Epidermal melanocyte (primary cell): ENCODE results near the gene FUT8.

Experiments
- DNase-seq: peaks from one replicate; pipeline ENCODE4 v3.0.0; 2011; ENCODE audit warnings: low spot score; ENCODE audit not compliant: insufficient read length

The FUT8 gene

GRCh38 chr14:65491274-65491673 lies 78.7 kb downstream of the FUT8 start:
- DNase-seq, result no peak

GRCh38 chr14:65492266-65492665 lies 79.7 kb downstream of the FUT8 start:
- DNase-seq, result no peak

GRCh38 chr14:65495196-65495595 lies 82.7 kb downstream of the FUT8 start:
- no peak for DNase-seq

GRCh38 chr14:65496178-65496993 lies 83.9 kb downstream of the FUT8 start:
- DNase-seq, result no peak

- DNase-seq, result no peak
Measured at GRCh38 chr14:65499138-65499537, 86.6 kb downstream of the FUT8 start.

- no peak for DNase-seq
Measured at GRCh38 chr14:65500075-65500474, 87.5 kb downstream of the FUT8 start.

- DNase-seq, result no peak
Measured at GRCh38 chr14:65501328-65501727, 88.8 kb downstream of the FUT8 start.

GRCh38 chr14:65502676-65503124 lies 90.2 kb downstream of the FUT8 start:
- DNase-seq, result no peak

GRCh38 chr14:65503771-65504170 lies 91.2 kb downstream of the FUT8 start:
- no peak for DNase-seq

GRCh38 chr14:65506801-65507200 lies 94.3 kb downstream of the FUT8 start:
- DNase-seq, result no peak

- no peak for DNase-seq
Measured at GRCh38 chr14:65509842-65510241, 97.3 kb downstream of the FUT8 start.

- no peak for DNase-seq
Measured at GRCh38 chr14:65513671-65514070, 101.1 kb downstream of the FUT8 start.

- DNase-seq, result no peak
Measured at GRCh38 chr14:65517635-65518542, 105.4 kb downstream of the FUT8 start.

- no peak for DNase-seq
Measured at GRCh38 chr14:65528069-65528468, 115.5 kb downstream of the FUT8 start.

- no peak for DNase-seq
Measured at GRCh38 chr14:65531148-65531547, 118.6 kb downstream of the FUT8 start.

GRCh38 chr14:65533736-65534404 lies 121.3 kb downstream of the FUT8 start:
- no peak for DNase-seq

- no peak for DNase-seq
Measured at GRCh38 chr14:65536781-65537423, 124.4 kb downstream of the FUT8 start.

- DNase-seq, result no peak
Measured at GRCh38 chr14:65548878-65549277, 136.3 kb downstream of the FUT8 start.

GRCh38 chr14:65549429-65549828 lies 136.9 kb downstream of the FUT8 start:
- no peak for DNase-seq

GRCh38 chr14:65550779-65551643 lies 138.5 kb downstream of the FUT8 start:
- no peak for DNase-seq
